Stimulated activated CD4-positive, alpha-beta T cell treated with anti-CD3 and anti-CD28 coated beads, Interleukin-15, amount 100 ng/mL, for 1 hour (primary cell): ENCODE data around the gene LRRC15.

ENCODE experiments used
- DNase-seq, 2 donors: peaks; one replicate each; pipeline ENCODE4 v3.0.0-alpha.2; 2020; ENCODE audit warnings: low read depth in 1 of 2, low spot score in 1 of 2

Gene LRRC15

GRCh38 chr3:194369522-194370279, at the start of gene LRRC15:
Gene LRRC15, minus strand, starts transcription at chr3:194369743. Its CDS starts 8,700 bp downstream, at chr3:194361043.
- no peak for DNase-seq

DNA sequence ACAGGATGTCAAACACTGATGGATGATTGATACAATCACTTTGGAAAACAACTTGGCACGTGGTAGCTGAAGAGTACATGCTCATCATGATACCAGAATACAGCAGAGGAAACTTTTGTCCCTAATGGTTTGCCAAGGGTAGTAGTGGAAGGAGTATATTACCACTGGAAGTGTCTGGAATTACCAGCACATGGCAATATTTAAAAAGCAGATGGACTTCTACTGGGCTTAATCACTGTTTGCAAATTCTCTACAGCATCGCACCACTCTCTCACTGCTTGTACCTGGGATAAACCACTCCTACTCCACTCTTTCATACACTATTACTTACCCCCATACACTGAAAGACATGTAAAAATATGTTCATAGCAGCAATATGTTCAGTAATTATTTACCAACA, 49.1 kb upstream of the LRRC15 start:
- no peak for DNase-seq

GRCh38 chr3:194407423-194407822, 37.9 kb upstream of the LRRC15 start:
- no peak for DNase-seq

DNA sequence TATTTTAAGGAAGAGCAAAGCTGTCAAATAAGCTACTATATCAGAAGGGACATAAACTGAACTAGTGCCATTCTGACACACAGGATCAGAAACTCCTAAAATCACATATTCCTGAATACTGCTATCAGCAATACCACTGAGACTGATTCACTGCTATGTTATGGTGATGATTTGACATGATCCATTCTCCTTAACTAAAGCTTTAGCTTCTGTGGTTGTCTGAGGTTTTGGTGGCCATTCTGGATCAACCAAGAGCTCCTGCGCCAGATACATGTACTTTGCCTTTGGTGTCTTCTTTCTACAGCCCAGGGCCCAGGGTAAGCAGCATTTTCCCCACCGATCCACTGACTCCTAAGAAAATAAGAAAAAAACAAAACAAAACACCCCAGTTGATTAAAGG, 36.2 kb upstream of the LRRC15 start:
- DNase-seq = no peak

GRCh38 chr3:194404365-194405140, 35.0 kb upstream of the LRRC15 start:
- no peak for DNase-seq

DNA sequence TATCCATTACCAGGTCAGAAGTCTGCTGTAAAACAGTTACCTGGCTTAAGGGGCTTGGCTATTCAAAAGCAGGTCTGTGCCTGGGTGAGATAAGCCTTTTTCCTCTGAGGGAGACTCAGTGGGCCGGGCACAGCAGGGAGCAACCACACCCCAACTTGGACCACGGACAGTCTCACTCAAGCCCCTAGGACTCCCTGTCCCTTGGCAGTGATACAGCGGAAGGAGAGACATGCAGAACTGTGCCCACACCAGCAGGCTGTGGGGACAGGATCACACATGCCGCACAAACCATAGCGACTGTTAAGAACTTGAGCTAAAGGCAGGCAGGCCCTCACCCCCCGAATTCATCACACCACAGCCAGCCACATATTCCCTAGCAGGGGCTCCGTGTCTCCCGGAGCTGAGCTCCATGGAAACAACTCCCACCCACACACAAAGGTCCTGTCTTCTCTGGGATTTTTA, 32.4 kb upstream of the LRRC15 start:
- DNase-seq = no peak

- no peak for DNase-seq
Observed at GRCh38 chr3:194401346-194401745, 31.8 kb upstream of the LRRC15 start.

GRCh38 chr3:194399874-194400411, 30.4 kb upstream of the LRRC15 start:
- no peak for DNase-seq

- DNase-seq = no peak
Observed at GRCh38 chr3:194399166-194399565, 29.6 kb upstream of the LRRC15 start, which contains the start of gene GP5. Gene GP5, minus strand, starts transcription at chr3:194399266. Its CDS starts 984 bp downstream, at chr3:194398282.

DNA sequence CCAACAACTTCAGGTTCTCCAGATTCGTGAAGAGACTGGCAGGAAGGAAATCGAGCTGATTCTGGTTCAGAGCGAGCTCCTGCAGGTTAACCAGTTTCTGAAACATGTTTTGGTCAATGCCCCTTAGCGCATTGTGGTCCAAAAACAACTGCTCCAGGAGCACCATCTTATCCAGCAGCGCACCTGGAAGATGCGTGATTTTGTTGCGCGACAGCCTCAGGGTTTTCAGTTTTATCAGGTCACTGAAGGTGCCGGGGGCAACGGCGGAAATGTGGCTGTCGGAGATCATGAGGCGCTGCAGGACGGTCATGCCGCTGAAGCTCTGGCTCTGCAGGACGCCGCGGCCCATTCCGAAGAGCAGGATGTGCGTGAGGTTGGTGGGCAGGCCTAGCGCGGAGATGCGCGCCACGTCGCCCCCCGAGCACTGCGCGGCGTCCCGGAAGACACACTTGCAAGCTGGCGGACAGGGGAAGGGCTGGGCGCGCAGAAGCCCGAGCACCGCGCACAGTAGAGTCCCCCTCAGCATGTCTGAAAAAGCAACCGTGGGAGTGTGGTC, 28.3 kb upstream of the LRRC15 start:
- DNase-seq = no peak

- no peak for DNase-seq
Observed at GRCh38 chr3:194396859-194397756, 27.6 kb upstream of the LRRC15 start.

- DNase-seq = no peak
Observed at GRCh38 chr3:194396539-194396858, 27.0 kb upstream of the LRRC15 start.

DNA sequence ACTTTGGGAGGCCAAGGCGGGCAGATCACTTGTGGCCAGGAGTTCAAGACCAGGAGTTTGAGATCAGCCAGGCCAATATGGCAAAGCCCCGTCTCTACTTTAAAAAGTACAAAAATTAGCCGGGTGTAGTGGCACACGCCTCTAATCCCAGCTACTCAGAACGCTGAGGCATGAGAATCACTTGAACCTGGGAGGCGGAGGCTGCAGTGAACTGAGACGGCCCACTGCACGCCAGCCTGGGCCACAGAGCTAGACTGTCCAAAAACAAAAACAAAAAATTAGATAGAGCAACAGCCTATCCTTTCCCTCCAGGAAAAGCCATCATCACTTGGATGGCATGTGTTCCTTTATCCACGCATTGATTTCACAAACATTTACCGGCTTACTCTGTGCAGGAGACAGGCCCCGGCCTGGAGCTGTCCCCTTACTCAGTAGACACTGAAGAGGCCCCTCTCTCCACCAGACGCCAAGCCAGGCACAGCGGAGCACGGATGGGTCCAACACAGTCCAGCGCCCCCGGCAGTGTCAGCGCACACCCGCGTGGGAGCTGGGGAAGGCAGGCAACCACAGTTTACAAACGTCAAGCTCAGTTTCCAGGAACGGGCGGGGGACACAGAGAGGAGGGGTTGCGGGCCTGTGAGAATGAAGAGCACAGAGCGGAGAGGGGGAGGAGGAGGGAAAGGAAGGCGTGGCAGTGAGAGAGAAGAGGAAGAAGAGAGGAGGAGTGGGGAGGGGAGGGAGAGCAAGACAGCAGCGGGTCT, 26.4 kb upstream of the LRRC15 start:
- DNase-seq = peak in 1 of 2 donors; percentile 37

DNA sequence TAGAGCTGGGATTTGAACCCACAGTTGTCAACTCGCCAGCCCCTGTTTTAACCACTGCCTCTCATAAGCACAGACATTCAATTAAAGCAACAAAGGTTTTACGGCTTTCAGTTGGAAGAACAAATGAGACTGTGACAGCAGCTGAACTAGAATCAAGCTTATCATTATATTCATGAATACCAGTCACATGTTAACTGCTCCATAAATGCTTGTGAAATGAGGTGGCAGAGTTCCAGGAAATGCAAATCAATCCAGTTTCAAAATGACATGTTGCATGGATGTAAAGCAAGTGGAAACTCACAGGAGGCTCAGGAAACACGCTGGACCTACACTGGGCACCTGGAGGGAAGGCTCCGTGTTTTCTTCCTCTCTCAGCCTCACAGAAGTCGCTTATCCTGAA, 25.7 kb upstream of the LRRC15 start:
- DNase-seq = no peak

DNA sequence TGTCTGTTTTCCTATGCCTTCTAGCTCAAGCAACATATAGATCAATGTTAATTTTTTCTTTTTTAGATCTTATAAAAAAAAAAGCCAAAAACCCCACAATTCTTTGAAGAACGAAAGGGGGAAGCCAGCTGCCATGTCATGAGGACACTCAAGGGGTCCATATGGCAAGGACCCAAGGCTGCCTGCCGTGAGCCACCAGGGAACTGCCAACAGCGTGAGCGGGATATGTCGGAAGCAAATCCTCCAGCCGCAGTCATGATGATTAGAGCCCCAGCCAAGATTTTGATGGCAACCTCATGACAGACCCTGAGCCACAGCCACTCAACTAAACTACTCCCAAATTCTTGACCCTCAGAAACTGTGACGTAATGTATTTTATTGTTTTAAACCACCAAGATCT, 23.0 kb upstream of the LRRC15 start:
- no peak for DNase-seq

DNA sequence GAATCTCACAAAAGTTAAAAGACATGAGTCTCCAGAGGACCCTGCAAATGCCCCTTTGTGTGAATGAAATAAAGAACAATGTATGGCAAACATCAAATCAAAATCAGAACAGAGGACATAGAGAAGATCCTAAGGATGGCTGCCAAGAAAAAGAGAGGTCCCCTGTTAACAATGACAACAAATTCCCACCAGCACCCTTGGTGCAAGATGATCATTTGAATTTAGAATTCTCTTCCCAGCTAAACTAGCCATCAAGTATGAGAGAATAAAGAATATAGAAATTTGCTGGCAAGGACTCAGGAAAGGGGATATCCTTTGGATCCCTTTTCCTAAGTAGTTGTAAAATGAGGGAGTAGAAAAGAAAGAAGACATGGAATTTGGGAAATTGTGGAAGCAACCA, 21.3 kb upstream of the LRRC15 start:
- DNase-seq = no peak

GRCh38 chr3:194389269-194389668, 19.7 kb upstream of the LRRC15 start:
- DNase-seq = no peak

GRCh38 chr3:194387926-194388418, 18.4 kb upstream of the LRRC15 start:
- no peak for DNase-seq

DNA sequence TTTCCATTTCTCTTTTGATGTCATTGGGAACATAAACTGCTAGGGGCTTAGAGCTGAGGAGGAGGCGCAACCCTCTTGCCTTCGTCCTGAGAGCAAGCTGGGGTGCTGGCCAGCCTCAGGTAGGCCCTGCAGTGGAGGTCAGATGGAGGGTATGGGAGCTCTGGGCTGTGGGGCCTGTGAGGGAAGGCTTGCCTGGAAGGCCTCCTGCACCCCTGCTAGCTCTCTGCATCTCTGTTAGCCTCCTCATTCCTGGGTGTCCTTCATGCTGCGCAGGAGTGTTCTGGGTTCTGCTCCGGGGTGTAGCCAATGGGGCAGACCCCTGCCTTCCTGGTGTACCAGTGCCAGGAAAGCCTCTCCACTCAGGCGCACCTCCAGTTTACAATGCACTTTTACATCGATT, 17.7 kb upstream of the LRRC15 start:
- no peak for DNase-seq

- DNase-seq = no peak
Observed at GRCh38 chr3:194386648-194387047, 17.1 kb upstream of the LRRC15 start.
